CD4-positive, CD25-positive, alpha-beta regulatory T cell (primary cell): ENCODE data around the gene DVL1. TPM values are rescaled to one million over a fixed set of nuclear protein-coding genes. Genes with fewer than 3 reads are reported as not detected.

Experiments used
- ATAC-seq, 2 donors: fragments of 150-1000 bp; cut with Tn5 transposase; one replicate each; pipeline ENCODE4 v1.10.0; 2021; ENCODE audit warnings: low read depth in 2 of 2, moderate number of reproducible peaks in 2 of 2, moderate library complexity in 1 of 2
- DNase-seq, 3 donors: peaks; one replicate each; pipeline versions ENCODE4 v3.0.0 to v3.0.0-alpha.2; 2012 to 2022; ENCODE audit warnings: mixed read lengths in 1 of 3
- H3K27ac ChIP-seq: one replicate; pipeline ENCODE4 v1.7.0; 2013; ENCODE audit warnings: mild to moderate bottlenecking, low read length; ENCODE audit not compliant: insufficient read depth, poor library complexity, severe bottlenecking
- H3K27me3 ChIP-seq: one replicate; pipeline ENCODE4 v1.7.0; 2013; ENCODE audit warnings: low read length; ENCODE audit not compliant: control insufficient read depth, insufficient read depth
- H3K36me3 ChIP-seq: one replicate; pipeline ENCODE4 v1.7.0; 2013; ENCODE audit warnings: mild to moderate bottlenecking, low read length, moderate library complexity; ENCODE audit not compliant: control insufficient read depth, insufficient read depth
- H3K4me1 ChIP-seq: 2 replicates; pipeline ENCODE4 v1.7.0; 2013; ENCODE audit warnings: mild to moderate bottlenecking, low read length; ENCODE audit not compliant: insufficient read depth, control insufficient read depth, poor library complexity, severe bottlenecking
- H3K4me3 ChIP-seq: one replicate; pipeline ENCODE4 v1.7.0; 2013; ENCODE audit warnings: low read depth, mild to moderate bottlenecking, low read length, moderate library complexity
- H3K9me3 ChIP-seq, 2 experiments: 1 replicate in 1 of 2; 2 replicates in 1 of 2; pipeline ENCODE4 v1.7.0; 2013; ENCODE audit warnings: low read length in 2 of 2, mild to moderate bottlenecking in 1 of 2, moderate library complexity in 1 of 2; ENCODE audit not compliant: control insufficient read depth in 2 of 2
- H3K27ac Mint-ChIP-seq, 3 donors: one replicate each; pipeline ENCODE4 v1.8.0; 2020 to 2022; ENCODE audit warnings: mild to moderate bottlenecking in 3 of 3, mixed read lengths in 3 of 3, moderate library complexity in 2 of 3
- H3K27me3 Mint-ChIP-seq: one replicate; pipeline ENCODE4 v1.8.0; 2022; ENCODE audit warnings: mild to moderate bottlenecking, mixed read lengths
- H3K36me3 Mint-ChIP-seq: one replicate; pipeline ENCODE4 v1.8.0; 2020; ENCODE audit warnings: mixed read lengths
- H3K4me1 Mint-ChIP-seq, 4 donors: one replicate each; pipeline ENCODE4 v1.8.0; 2020 to 2022; ENCODE audit warnings: mixed read lengths in 4 of 4, mild to moderate bottlenecking in 1 of 4
- H3K4me3 Mint-ChIP-seq, 4 donors: one replicate each; pipeline ENCODE4 v1.8.0; 2020 to 2022; ENCODE audit warnings: mild to moderate bottlenecking in 4 of 4, mixed read lengths in 4 of 4, moderate library complexity in 3 of 4
- H3K9me3 Mint-ChIP-seq, 7 donors: one replicate each; pipeline ENCODE4 v1.8.0; 2020 to 2022; ENCODE audit warnings: mixed read lengths in 7 of 7, mild to moderate bottlenecking in 3 of 7, moderate library complexity in 2 of 7
- polyA plus RNA-seq, 4 donors: library from polyadenylated mRNA; unstranded; fragments of 300-500 nt; fragmentation: Illumina TruSeq; gene quantifications; one replicate each; pipeline ENCODE4 v1.2.3, GENCODE V29; 2021
- total RNA-seq: library from RNA; stranded (reverse); gene quantifications from one replicate; pipeline ENCODE4 v1.2.3, GENCODE V29; 2022

The DVL1 gene
- total and polyA plus RNA-seq, 5 donors from 2014 or later = 0.43 to 40.0 (median 1.00) TPM

DNA sequence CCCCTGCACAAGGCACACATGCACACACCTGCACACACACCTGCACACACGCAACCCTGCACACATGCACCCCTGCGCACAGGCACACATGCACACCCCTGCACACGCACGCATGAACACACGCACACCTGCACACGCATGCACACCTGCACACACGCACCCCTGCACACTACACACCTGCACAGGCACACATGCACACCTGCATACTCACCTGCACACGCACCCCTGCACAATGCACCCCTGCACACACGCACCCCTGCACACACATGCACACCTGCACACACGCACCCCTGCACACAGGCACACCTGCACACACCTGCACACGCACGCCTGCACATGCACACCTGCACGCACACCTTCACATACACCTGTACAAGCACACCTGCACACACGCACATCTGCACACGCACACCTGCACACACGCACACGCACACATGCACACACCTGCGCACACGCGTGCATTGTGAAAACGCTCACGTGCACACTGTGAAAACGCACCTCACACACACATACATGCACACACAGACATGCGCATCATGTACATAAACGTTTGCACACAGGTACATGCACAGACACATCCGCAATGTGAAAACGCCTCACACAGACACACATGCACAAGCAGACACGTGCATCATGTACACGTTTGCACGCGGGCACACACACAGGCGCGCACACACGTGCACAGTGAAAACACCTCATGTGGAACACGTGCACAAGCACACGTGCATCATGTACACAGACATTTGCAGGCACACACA is 8.2 kb downstream of the DVL1 start:
- H3K27me3 ChIP-seq = no peaks in the 10 kb centered on the region
- no peaks in the 10 kb centered on the region for H3K9me3 ChIP-seq
- H3K4me3 Mint-ChIP-seq = no peak overlapping the region
- H3K36me3 ChIP-seq = peaks cover 3% of the 10 kb centered on the region
- H3K36me3 Mint-ChIP-seq = peaks cover 10% of the 10 kb centered on the region
- H3K27me3 Mint-ChIP-seq = no peaks in the 10 kb centered on the region
- H3K4me1 Mint-ChIP-seq = no peaks in the 10 kb centered on the region
- ATAC-seq = no peak
- H3K4me1 ChIP-seq = no peaks in the 10 kb centered on the region
- H3K27ac Mint-ChIP-seq = no peak overlapping the region
- H3K9me3 Mint-ChIP-seq = peaks cover 0 to 2% (median 0%) of the 10 kb centered on the region in 7 donors
- DNase-seq = no peak
- no peak overlapping the region for H3K4me3 ChIP-seq
- no peak overlapping the region for H3K27ac ChIP-seq

DNA sequence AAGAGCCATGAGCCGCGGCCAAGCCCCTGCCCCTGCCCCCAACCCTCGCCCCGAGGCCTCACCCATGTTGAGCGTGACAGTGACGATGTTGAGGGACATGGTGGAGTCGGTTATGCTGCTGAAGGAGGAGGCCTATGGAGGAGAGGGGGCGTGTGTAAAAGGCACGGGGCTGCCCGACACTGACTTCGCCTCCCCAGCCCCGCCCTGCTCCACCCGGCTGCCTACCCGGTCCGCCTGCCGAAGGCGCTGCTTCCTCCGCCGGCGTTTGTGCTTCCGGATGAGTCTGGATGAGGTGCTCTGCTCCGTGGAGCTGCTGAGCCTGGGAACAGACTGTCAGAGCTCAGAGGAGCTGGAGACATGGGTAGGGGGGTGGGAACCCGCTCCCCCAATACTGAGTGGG is 9.0 kb downstream of the DVL1 start:
- Mint-ChIP-seq H3K27me3 (no peaks in the 10 kb centered on the region), H3K9me3 (peaks cover 0 to 2% (median 0%) of the 10 kb centered on the region in 7 donors), H3K4me3 (no peak overlapping the region), H3K27ac (no peak overlapping the region), H3K36me3 (peaks cover 10% of the 10 kb centered on the region), H3K4me1 (no peaks in the 10 kb centered on the region)
- Histone ChIP-seq H3K9me3 (no peaks in the 10 kb centered on the region), H3K27ac (no peak overlapping the region), H3K36me3 (peaks cover 3% of the 10 kb centered on the region), H3K4me3 (no peak overlapping the region), H3K4me1 (no peaks in the 10 kb centered on the region), H3K27me3 (no peaks in the 10 kb centered on the region)
- DNase-seq (no peak), ATAC-seq (no peak)

DNA sequence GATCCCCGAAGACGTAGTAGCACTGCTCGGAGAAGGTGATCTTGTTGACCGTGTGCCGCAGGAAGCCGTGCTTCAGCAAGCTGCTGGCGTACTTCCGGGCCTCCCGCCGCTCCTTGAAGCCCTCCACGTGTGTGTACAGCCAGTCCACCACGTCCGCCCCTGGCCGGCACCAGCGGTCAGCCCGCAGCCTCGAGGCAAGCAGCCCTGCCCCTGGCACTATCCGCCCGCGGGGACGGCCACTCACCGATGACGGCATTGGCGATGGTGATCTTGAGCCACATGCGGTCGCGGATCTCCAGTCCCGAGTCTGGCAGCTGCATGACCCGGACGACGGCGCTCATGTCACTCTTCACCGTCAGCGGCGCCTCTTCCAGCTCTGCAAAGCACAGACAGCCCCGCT is 10.9 kb downstream of the DVL1 start:
- Histone ChIP-seq H3K27me3 (no peaks in the 10 kb centered on the region), H3K9me3 (no peaks in the 10 kb centered on the region), H3K27ac (no peak overlapping the region), H3K36me3 (peaks cover 3% of the 10 kb centered on the region), H3K4me1 (no peaks in the 10 kb centered on the region), H3K4me3 (no peak overlapping the region)
- Mint-ChIP-seq H3K27me3 (no peaks in the 10 kb centered on the region), H3K36me3 (peaks cover 10% of the 10 kb centered on the region), H3K9me3 (peaks cover 0 to 2% (median 0%) of the 10 kb centered on the region in 7 donors), H3K27ac (no peak overlapping the region), H3K4me1 (no peaks in the 10 kb centered on the region), H3K4me3 (no peak overlapping the region)
- no peak for ATAC-seq
- no peak for DNase-seq

DNA sequence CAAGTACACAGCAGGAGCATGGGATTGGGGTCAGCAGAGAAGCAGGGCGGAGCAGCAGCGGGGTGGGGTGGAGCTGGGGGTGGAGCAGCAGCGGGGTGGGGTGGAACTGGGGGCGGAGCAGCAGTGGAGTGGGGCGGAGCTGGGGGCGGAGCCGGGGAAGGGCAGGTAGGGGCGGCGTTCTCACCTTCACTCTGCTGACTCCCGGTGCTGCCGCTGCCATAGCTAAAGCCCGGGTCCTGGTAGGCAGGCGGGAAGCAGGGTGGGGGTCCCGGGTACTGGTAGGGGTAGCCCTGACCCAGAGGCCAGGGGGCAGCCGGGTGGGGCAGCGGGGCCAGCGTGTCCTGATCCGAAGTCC is 11.4 kb downstream of the DVL1 start:
- ATAC-seq (no peak), DNase-seq (no peak)
- Mint-ChIP-seq H3K4me3 (no peak overlapping the region), H3K27me3 (no peaks in the 10 kb centered on the region), H3K36me3 (peaks cover 10% of the 10 kb centered on the region), H3K4me1 (no peaks in the 10 kb centered on the region), H3K27ac (no peak overlapping the region), H3K9me3 (peaks cover 0 to 2% (median 0%) of the 10 kb centered on the region in 7 donors)
- Histone ChIP-seq H3K4me3 (no peak overlapping the region), H3K4me1 (no peaks in the 10 kb centered on the region), H3K36me3 (peaks cover 3% of the 10 kb centered on the region), H3K9me3 (no peaks in the 10 kb centered on the region), H3K27me3 (no peaks in the 10 kb centered on the region), H3K27ac (no peak overlapping the region)

DNA sequence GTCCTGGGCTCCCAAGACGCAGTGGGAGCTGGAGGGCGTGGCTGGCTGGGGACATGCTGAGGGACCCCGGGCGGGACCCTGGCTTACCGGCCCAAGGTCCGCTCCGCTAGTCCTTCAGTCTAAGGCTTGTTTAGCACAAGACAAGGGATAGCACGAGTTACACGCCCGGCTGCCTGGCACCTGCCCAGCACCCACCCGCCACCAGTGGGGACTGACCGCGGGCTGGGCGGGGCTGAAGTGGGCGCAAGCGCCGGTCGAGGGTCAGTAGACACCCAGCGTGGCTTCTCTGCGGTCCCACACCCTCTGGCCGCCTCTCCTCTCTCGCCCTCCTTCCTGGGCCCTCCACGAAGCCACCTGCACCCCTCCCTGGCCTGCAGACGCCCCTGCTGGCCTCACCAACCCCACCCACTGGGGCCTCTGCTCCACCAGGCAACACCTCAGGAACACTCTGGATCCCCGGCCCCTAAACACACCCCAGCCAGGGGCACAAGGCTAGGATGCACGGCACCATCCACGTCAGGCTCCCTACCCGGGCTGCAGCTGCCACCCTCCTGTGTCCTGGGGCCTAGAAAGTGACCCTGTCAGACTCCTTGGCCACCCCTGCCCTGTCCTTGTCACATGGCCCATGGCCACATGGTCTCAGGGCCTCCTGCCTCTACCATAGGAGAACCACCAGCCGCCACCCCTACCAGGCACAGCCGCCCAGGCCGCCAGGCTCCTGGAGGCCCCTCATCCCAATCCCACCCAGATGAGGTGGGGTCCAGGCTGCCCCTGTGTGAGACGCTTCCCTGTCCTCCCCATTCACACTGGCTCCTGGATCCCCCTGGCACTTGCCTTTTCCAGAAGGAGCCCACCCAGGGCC is 12.1 kb downstream of the DVL1 start:
- DNase-seq (no peak), ATAC-seq (no peak)
- no peak overlapping the region for H3K4me3 ChIP-seq
- peaks cover 10% of the 10 kb centered on the region for H3K36me3 Mint-ChIP-seq
- no peak overlapping the region for H3K27ac Mint-ChIP-seq
- peaks cover 0 to 2% (median 0%) of the 10 kb centered on the region in 7 donors for H3K9me3 Mint-ChIP-seq
- H3K36me3 ChIP-seq = peaks cover 3% of the 10 kb centered on the region
- no peak overlapping the region for H3K4me3 Mint-ChIP-seq
- H3K27ac ChIP-seq = no peak overlapping the region
- H3K4me1 Mint-ChIP-seq = no peaks in the 10 kb centered on the region
- no peaks in the 10 kb centered on the region for H3K4me1 ChIP-seq
- no peaks in the 10 kb centered on the region for H3K27me3 Mint-ChIP-seq
- no peaks in the 10 kb centered on the region for H3K9me3 ChIP-seq
- H3K27me3 ChIP-seq = no peaks in the 10 kb centered on the region

DNA sequence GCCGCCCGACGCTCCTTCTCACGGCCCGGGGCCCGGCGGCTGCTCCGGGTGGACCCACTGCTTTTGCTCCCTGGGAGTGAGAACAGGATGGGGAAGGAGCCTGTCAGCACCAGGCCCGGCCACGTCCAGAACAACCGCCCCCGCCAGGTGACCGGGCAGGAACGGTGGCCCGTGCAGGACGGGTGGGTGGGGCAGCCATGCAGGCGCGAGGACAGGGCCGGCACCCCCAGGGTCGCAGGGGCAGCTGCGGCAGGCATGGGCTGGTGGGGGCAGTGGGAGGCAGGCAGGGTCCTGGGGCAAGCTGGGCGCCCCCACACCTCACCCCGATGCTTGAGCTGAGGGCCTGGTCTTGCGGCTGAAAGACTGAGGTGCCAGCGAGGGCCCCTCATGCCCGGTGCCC is 12.8 kb downstream of the DVL1 start:
- Mint-ChIP-seq H3K27me3 (no peaks in the 10 kb centered on the region), H3K4me1 (no peaks in the 10 kb centered on the region), H3K36me3 (peaks cover 10% of the 10 kb centered on the region), H3K4me3 (no peak overlapping the region), H3K9me3 (peaks cover 0 to 2% (median 0%) of the 10 kb centered on the region in 7 donors), H3K27ac (no peak overlapping the region)
- DNase-seq (no peak), ATAC-seq (no peak)
- H3K27ac ChIP-seq = no peak overlapping the region
- H3K9me3 ChIP-seq = no peaks in the 10 kb centered on the region
- no peaks in the 10 kb centered on the region for H3K4me1 ChIP-seq
- no peaks in the 10 kb centered on the region for H3K27me3 ChIP-seq
- H3K36me3 ChIP-seq = peaks cover 3% of the 10 kb centered on the region
- no peak overlapping the region for H3K4me3 ChIP-seq

DNA sequence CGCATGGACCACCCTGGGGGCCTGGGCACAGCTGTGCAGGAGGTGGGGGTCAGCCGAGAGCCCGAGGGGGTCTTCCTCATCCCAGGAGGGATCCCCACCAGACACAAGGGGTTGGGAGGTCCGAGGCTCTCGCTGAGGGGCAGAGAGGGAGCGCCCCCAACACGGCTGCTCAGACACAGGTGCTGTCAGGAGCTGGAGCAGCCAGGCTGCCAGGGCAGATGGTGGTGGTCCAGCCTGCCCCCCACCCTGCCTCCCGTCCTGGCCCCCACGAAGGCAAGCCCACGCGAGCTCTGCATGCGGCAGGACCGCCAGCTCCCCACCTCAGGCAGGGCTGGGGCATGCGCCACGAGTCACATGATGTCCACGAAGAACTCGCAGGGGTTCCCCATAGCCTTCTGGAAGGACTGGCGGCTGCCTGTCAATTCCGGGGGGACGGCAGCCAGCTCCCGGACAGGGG is 13.4 kb downstream of the DVL1 start:
- DNase-seq = no peak
- Histone ChIP-seq H3K27ac (no peak overlapping the region), H3K4me1 (no peaks in the 10 kb centered on the region), H3K36me3 (peaks cover 3% of the 10 kb centered on the region), H3K4me3 (no peak overlapping the region), H3K9me3 (no peaks in the 10 kb centered on the region), H3K27me3 (no peaks in the 10 kb centered on the region)
- peaks cover 5% of the 10 kb centered on the region for H3K36me3 Mint-ChIP-seq
- H3K27ac Mint-ChIP-seq = peak overlapping the region in 1 of 3 donors; percentile 43
- no peak overlapping the region for H3K4me3 Mint-ChIP-seq
- peaks cover 0 to 2% (median 0%) of the 10 kb centered on the region in 7 donors for H3K9me3 Mint-ChIP-seq
- H3K4me1 Mint-ChIP-seq = no peaks in the 10 kb centered on the region
- no peaks in the 10 kb centered on the region for H3K27me3 Mint-ChIP-seq
- no peak for ATAC-seq
